Common myeloid progenitor, CD34-positive (primary cell): ENCODE data around the gene PBLD.
"Not testable (repeated sequence)": the region's sequence is repeated elsewhere in the genome, so short reads cannot be mapped to it uniquely, and the experiment has no call there.

Source experiments
- CTCF ChIA-PET: fragments of 350-600 bp; sonication (Branson Sonifier 250); formaldehyde crosslinking; loops from one replicate; lab custom pipeline; 2021; ENCODE audit warnings: antibody characterized with exemption; lab: Charles Lee
- POLR2A ChIA-PET: fragments of 350-600 bp; sonication (Branson Sonifier 250); formaldehyde crosslinking; loops from one replicate; lab custom pipeline; 2021; ENCODE audit warnings: antibody characterized with exemption; lab: Charles Lee
- DNase-seq, 3 donors: peaks; one replicate each; pipeline versions ENCODE4 v3.0.0 to v3.0.0-alpha.2; 2013
- H3K27ac ChIP-seq, 2 experiments: 1 replicate in 1 of 2; 2 replicates in 1 of 2; pipeline ENCODE4 v1.7.0; 2013; ENCODE audit warnings: inconsistent platforms in 2 of 2, low read length in 2 of 2, mild to moderate bottlenecking in 2 of 2, low read depth in 1 of 2, moderate library complexity in 1 of 2; ENCODE audit not compliant: severe bottlenecking in 2 of 2, insufficient read depth in 1 of 2, poor library complexity in 1 of 2
- H3K27me3 ChIP-seq, 5 experiments: replicated peaks in 2 of 5; 1 replicate in 3 of 5; 2 replicates in 2 of 5; pipeline versions ENCODE4 v1.6.1 to v1.7.0; 2013; ENCODE audit warnings: low read length in 4 of 5, mild to moderate bottlenecking in 2 of 5, moderate library complexity in 2 of 5, inconsistent platforms in 1 of 5; ENCODE audit not compliant: insufficient read depth in 5 of 5, control insufficient read depth in 4 of 5
- H3K36me3 ChIP-seq, 4 experiments: 1 replicate in 2 of 4; 2 replicates in 2 of 4; pipeline versions ENCODE4 v1.6.1 to v1.7.0; 2013; ENCODE audit warnings: low read length in 3 of 4, control low read depth in 1 of 4, mild to moderate bottlenecking in 1 of 4; ENCODE audit not compliant: control insufficient read depth in 4 of 4, insufficient read depth in 4 of 4
- H3K4me1 ChIP-seq, 4 experiments: 1 replicate in 3 of 4; 2 replicates in 1 of 4; pipeline versions ENCODE4 v1.6.1 to v1.7.1; 2013; ENCODE audit warnings: low read length in 3 of 4, mild to moderate bottlenecking in 3 of 4, control low read depth in 1 of 4, inconsistent platforms in 1 of 4, moderate library complexity in 1 of 4; ENCODE audit not compliant: control insufficient read depth in 4 of 4, insufficient read depth in 4 of 4; ENCODE audit errors: control extremely low read depth in 1 of 4
- H3K4me3 ChIP-seq, 7 experiments: 1 replicate in 4 of 7; 2 replicates in 3 of 7; pipeline versions ENCODE4 v1.5.1 to v1.7.0; 2013; ENCODE audit warnings: mild to moderate bottlenecking in 7 of 7, low read length in 6 of 7, moderate library complexity in 6 of 7, inconsistent platforms in 2 of 7, low read depth in 2 of 7, control low read depth in 1 of 7; ENCODE audit not compliant: insufficient read depth in 4 of 7, control insufficient read depth in 1 of 7; ENCODE audit errors: extremely low read depth in 1 of 7
- H3K9me3 ChIP-seq, 5 experiments: 1 replicate in 4 of 5; 2 replicates in 1 of 5; pipeline versions ENCODE4 v1.6.1 to v1.7.1; 2013; ENCODE audit warnings: low read length in 4 of 5, mild to moderate bottlenecking in 2 of 5, inconsistent platforms in 1 of 5, low read depth in 1 of 5, moderate library complexity in 1 of 5; ENCODE audit not compliant: control insufficient read depth in 4 of 5, insufficient read depth in 2 of 5; ENCODE audit errors: control extremely low read depth in 1 of 5
- WGBS: methylation state at CpG from one replicate; pipeline ENCODE4 v1.1.5; 2013; ENCODE audit not compliant: insufficient coverage; 5-methylcytosine and 5-hydroxymethylcytosine counted together

Gene PBLD

GRCh38 chr10:68247931-68248330 lies 84.8 kb downstream of the PBLD start:
- ChIA-PET CTCF (interaction anchor here (0.6 kb wide), 1 partner anchor 345 kb away, joined by 4 read pairs; no protein-coding TSS in a partner anchor), POLR2A (no interaction called here)
- H3K4me3 ChIP-seq: no peak overlapping the region
- DNase-seq: no peak
- 100% methylated on average over 3 of the region's 6 CpGs for WGBS
- no peaks in the 10 kb centered on the region for H3K27me3 ChIP-seq
- H3K27ac ChIP-seq: no peak overlapping the region
- no peaks in the 10 kb centered on the region for H3K9me3 ChIP-seq
- H3K36me3 ChIP-seq: no peaks in the 10 kb centered on the region
- H3K4me1 ChIP-seq: peaks cover 0 to 2% (median 0%) of the 10 kb centered on the region in 4 experiments

GRCh38 chr10:68246397-68246796 lies 86.3 kb downstream of the PBLD start:
- H3K27ac ChIP-seq, H3K27me3 ChIP-seq, H3K4me3 ChIP-seq, H3K9me3 ChIP-seq, DNase-seq, H3K36me3 ChIP-seq, H3K4me1 ChIP-seq, POLR2A ChIA-PET: not testable (repeated sequence)
- 81% methylated on average over 4 of the region's 7 CpGs for WGBS
- CTCF ChIA-PET: interaction anchor here (1.0 kb wide), 1 partner anchor 40 kb away, joined by 3 read pairs; no protein-coding TSS in a partner anchor

- no peaks in the 10 kb centered on the region for H3K4me1 ChIP-seq
- ChIA-PET POLR2A (no interaction called here), CTCF (interaction anchor here (1.1 kb wide), 1 partner anchor 31 kb away, joined by 3 read pairs; no protein-coding TSS in a partner anchor)
- no peaks in the 10 kb centered on the region for H3K27me3 ChIP-seq
- H3K27ac ChIP-seq: no peak overlapping the region
- no peaks in the 10 kb centered on the region for H3K36me3 ChIP-seq
- H3K4me3 ChIP-seq: no peak overlapping the region
- no peaks in the 10 kb centered on the region for H3K9me3 ChIP-seq
- no peak for DNase-seq
- WGBS: 100% methylated on average over 2 of the region's 2 CpGs
Measured at GRCh38 chr10:68242051-68242450, 90.7 kb downstream of the PBLD start.

GRCh38 chr10:68239596-68240150 lies 93.1 kb downstream of the PBLD start:
- DNase-seq: no peak
- Histone ChIP-seq H3K27ac (no peak overlapping the region), H3K36me3 (no peaks in the 10 kb centered on the region), H3K27me3 (no peaks in the 10 kb centered on the region), H3K4me3 (no peak overlapping the region), H3K9me3 (no peaks in the 10 kb centered on the region), H3K4me1 (peaks cover 0 to 7% (median 1%) of the 10 kb centered on the region in 4 experiments)
- ChIA-PET POLR2A (no interaction called here), CTCF (no interaction called here)
- WGBS: 96% methylated on average over 3 of the region's 5 CpGs

- peaks cover 0 to 7% (median 1%) of the 10 kb centered on the region in 4 experiments for H3K4me1 ChIP-seq
- no peaks in the 10 kb centered on the region for H3K36me3 ChIP-seq
- H3K27ac ChIP-seq: no peak overlapping the region
- 100% methylated on average over 4 of the region's 5 CpGs for WGBS
- ChIA-PET POLR2A (no interaction called here), CTCF (no interaction called here)
- DNase-seq: no peak
- no peak overlapping the region for H3K4me3 ChIP-seq
- no peaks in the 10 kb centered on the region for H3K9me3 ChIP-seq
- no peaks in the 10 kb centered on the region for H3K27me3 ChIP-seq
Measured at GRCh38 chr10:68239069-68239468, 93.7 kb downstream of the PBLD start.

GRCh38 chr10:68238371-68238770 lies 94.4 kb downstream of the PBLD start:
- WGBS: 97% methylated on average over 4 of the region's 6 CpGs
- Histone ChIP-seq H3K27me3 (peaks cover 0 to 4% (median 0%) of the 10 kb centered on the region in 5 experiments), H3K27ac (no peak overlapping the region), H3K9me3 (no peaks in the 10 kb centered on the region), H3K4me1 (peaks cover 0 to 7% (median 1%) of the 10 kb centered on the region in 4 experiments), H3K4me3 (no peak overlapping the region), H3K36me3 (no peaks in the 10 kb centered on the region)
- ChIA-PET POLR2A (no interaction called here), CTCF (no interaction called here)
- DNase-seq: no peak

DNA sequence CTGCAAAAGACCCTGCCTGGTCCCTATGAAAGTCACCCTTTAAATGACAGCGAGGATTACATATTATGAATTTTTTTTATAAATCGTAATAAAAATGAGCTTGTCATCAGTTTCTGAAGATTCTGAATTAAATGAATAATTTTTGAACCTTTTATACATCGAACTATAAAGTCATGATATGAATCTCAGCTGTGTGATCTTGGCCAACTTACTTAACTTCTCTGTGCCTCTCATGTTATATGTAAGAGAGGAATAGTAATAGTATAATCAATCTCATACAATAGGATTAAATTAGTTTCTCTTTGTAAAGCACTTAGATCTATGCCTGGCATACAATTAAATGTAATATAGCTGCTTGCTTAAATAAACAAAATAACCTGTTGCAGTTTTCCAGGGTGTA lies 95.6 kb downstream of the PBLD start:
- Histone ChIP-seq H3K4me3 (no peak overlapping the region), H3K27me3 (peaks cover 0 to 4% (median 0%) of the 10 kb centered on the region in 5 experiments), H3K9me3 (no peaks in the 10 kb centered on the region), H3K36me3 (no peaks in the 10 kb centered on the region), H3K4me1 (peaks cover 0 to 7% (median 1%) of the 10 kb centered on the region in 4 experiments), H3K27ac (no peak overlapping the region)
- ChIA-PET CTCF (interaction anchor here (1.0 to 1.5 kb wide), 3 partner anchors 9 to 65 kb away, joined by 3 to 7 read pairs (median 3); no protein-coding TSS in a partner anchor), POLR2A (no interaction called here)
- DNase-seq: no peak
- no CpG with 5 or more reads among the region's 3 CpGs for WGBS
